Erythroblast (primary cell): ENCODE data around the gene ITPKC.

Source experiments
- GATA1 ChIP-seq: IDR thresholded peaks from 2 replicates; pipeline ENCODE4 v1.6.1; 2011; ENCODE audit warnings: low read depth, mild to moderate bottlenecking, control low read depth, low read length, moderate library complexity
- POLR2A ChIP-seq: IDR thresholded peaks from 2 replicates; pipeline ENCODE4 v1.6.1; 2011; ENCODE audit warnings: mild to moderate bottlenecking, low read length

DNA sequence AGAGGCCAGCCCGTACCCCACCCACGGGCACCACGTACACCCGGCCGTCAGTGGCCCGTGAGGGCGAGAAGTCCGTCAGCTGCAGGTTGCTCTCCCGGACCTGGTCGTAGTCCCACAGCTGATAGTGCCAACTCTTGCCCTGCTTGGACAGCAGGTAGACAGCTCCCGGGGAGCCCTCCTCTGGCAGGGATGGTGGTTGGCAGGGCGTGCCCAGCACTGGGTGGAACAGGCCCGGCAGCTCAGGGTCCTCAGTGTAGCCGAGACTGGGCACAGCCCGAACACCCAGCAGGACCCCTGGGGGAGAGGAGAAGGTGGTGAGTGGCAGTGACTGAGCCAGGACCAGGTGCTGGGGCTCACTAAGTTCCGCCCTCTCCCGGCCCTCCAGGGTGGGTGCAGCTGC, 25.6 kb downstream of the ITPKC start:
- TF ChIP-seq POLR2A: no peak
- TF ChIP-seq GATA1: no peak
